IPS-18a (cell line): ENCODE results near the gene PXDN.
"Not testable (repeated sequence)": the region's sequence is repeated elsewhere in the genome, so short reads cannot be mapped to it uniquely, and the experiment has no call there.

ENCODE experiments used
- H3K27ac ChIP-seq: one replicate; pipeline ENCODE4 v1.5.1; 2013; ENCODE audit warnings: low read length
- H3K27me3 ChIP-seq: one replicate; pipeline ENCODE4 v1.6.1; 2013; ENCODE audit warnings: mild to moderate bottlenecking, low read length; ENCODE audit not compliant: control insufficient read depth, insufficient read depth
- H3K36me3 ChIP-seq: one replicate; pipeline ENCODE4 v1.6.1; 2013; ENCODE audit warnings: low read depth, low read length; ENCODE audit not compliant: control insufficient read depth
- H3K4me1 ChIP-seq: one replicate; pipeline ENCODE4 v1.6.1; 2013; ENCODE audit warnings: low read depth, low read length; ENCODE audit not compliant: control insufficient read depth
- H3K4me3 ChIP-seq: one replicate; pipeline ENCODE4 v1.5.1; 2013; ENCODE audit warnings: low read length
- H3K9ac ChIP-seq: one replicate; pipeline ENCODE4 v1.6.1; 2013; ENCODE audit warnings: mild to moderate bottlenecking, low read length, moderate library complexity
- H3K9me3 ChIP-seq: one replicate; pipeline ENCODE4 v1.6.1; 2013; ENCODE audit warnings: low read depth, low read length; ENCODE audit not compliant: control insufficient read depth

Gene PXDN

DNA sequence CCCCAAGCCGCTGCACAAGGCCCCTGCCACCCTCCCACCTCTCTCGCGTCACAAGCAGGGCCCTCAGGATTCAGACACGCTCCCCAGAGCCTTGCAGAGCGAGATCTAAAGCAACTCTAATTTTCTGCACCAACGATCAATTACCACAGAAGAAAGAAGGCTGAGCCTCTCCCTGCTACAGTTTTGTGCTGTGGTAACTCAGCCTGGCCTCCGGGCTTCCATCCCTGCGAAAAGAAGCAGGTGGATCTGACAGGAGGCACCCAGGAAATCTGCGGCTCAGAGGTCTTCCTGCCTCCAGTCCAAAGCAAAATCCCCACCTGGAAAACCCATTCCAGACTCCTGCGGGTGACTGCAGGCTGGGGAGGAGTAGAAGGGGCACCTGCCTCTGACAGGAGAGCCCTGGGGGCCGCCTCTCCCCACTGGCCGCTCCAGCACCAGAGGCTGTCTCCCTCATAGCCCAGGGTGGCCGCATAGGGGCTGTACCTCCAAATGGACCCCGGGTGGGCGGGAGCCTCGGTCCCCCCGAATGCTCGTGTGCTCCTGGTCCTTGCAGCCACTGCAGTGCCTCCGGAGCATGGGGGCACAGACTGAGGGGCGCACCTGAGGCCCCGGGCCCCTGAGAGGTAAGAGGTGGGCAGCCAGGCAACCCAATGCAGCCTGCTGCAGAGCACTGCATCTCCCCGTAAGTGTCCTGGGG lies 31.0 kb downstream of the PXDN start:
- Histone ChIP-seq H3K9me3 (no peaks in the 10 kb centered on the region), H3K9ac (no peak overlapping the region), H3K4me1 (peaks cover 8% of the 10 kb centered on the region), H3K36me3 (no peaks in the 10 kb centered on the region), H3K27me3 (no peaks in the 10 kb centered on the region), H3K4me3 (no peak overlapping the region), H3K27ac (no peak overlapping the region)

DNA sequence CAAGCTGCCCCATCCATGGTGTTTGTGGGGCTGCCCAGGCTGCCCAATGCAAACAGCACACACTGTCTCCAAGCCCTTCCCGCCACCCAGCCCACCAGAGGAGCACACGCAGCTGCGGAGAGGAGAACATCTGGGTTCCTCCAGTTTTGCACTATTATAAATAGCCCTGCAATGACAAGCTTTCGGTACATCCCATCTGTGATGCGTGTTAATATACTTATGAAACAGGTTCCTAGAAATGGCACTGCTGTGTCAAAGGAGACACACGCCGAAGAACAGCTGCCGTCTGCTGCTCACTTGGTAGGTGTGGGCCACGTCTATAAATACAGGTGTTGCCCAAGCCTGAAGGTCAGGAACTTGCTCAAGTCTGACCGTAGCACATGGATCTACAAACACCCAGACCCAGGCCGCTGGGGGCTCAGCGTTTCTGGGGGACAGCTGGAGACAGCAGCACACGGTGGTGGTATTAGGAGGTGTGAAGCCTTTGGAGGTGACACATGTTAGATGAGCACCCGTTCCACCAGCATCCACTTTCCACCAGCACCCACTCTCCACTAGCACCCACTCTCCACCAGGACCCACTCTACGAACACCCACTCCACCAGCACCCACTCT lies 34.3 kb downstream of the PXDN start:
- H3K4me3 ChIP-seq, result no peak overlapping the region
- H3K9me3 ChIP-seq, result no peaks in the 10 kb centered on the region
- H3K36me3 ChIP-seq, result no peaks in the 10 kb centered on the region
- no peak overlapping the region for H3K27ac ChIP-seq
- peaks cover 17% of the 10 kb centered on the region for H3K27me3 ChIP-seq
- peaks cover 16% of the 10 kb centered on the region for H3K4me1 ChIP-seq
- H3K9ac ChIP-seq, result no peak overlapping the region

DNA sequence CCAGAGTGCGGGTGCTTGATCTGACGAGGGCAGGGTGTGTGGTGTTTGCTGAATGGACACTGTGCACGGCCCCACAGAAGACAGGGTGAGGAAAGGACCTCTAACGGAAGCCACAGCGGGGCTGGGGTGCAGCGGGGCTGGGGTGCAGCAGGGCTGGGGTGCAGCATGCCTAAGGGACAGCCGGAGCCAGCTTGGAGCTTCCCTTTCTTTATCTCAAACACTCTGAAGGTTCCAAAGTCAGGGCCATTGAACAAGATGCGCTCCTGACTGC lies 35.0 kb downstream of the PXDN start:
- no peak overlapping the region for H3K27ac ChIP-seq
- no peaks in the 10 kb centered on the region for H3K9me3 ChIP-seq
- peaks cover 17% of the 10 kb centered on the region for H3K27me3 ChIP-seq
- no peak overlapping the region for H3K9ac ChIP-seq
- H3K4me1 ChIP-seq, result peaks cover 16% of the 10 kb centered on the region
- no peak overlapping the region for H3K4me3 ChIP-seq
- no peaks in the 10 kb centered on the region for H3K36me3 ChIP-seq

DNA sequence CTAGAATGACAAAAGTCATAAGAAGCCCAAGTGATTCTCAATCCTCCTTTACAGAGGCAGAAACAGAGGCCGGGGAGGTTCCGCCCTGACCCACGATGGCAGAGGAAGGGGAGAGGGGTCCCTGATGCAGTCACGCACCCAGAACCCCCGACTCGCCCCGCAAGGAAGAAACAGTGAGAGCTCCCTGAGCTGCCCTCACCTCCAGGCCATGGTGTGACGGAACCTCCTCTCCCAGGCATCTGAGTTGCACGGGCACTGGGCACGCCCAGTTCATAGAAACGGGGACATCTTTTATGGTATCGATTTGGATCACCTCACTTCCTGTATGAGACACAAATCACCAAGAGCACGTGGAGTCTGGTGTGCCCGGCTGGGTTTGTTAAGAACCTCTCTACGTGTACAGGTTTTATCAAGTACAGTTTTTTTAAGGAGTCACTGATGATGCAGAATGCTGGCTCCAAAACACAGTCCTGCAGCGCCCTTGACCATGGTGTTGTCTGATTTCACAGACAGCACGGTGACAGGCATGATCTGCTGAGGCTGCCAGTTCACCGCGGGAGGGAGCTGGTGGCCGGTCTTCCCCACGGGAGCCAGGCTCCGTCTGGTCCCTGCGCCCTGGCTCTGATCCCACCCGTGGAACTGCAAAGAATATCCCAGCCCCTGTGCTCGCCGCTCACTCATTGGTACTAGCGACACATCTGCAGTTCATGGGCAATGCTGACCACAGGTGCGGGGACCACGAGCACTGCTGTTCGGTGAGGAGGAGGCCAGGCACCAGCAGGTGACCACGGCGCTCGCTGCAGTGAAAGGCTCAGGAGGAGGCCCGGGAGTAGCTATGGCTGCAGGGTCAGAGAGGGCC lies 35.6 kb downstream of the PXDN start:
- Histone ChIP-seq H3K27me3 (peaks cover 17% of the 10 kb centered on the region), H3K4me1 (peaks cover 16% of the 10 kb centered on the region), H3K4me3 (peak overlapping the region; percentile 39), H3K9ac (no peak overlapping the region), H3K36me3 (no peaks in the 10 kb centered on the region), H3K27ac (no peak overlapping the region), H3K9me3 (no peaks in the 10 kb centered on the region)

DNA sequence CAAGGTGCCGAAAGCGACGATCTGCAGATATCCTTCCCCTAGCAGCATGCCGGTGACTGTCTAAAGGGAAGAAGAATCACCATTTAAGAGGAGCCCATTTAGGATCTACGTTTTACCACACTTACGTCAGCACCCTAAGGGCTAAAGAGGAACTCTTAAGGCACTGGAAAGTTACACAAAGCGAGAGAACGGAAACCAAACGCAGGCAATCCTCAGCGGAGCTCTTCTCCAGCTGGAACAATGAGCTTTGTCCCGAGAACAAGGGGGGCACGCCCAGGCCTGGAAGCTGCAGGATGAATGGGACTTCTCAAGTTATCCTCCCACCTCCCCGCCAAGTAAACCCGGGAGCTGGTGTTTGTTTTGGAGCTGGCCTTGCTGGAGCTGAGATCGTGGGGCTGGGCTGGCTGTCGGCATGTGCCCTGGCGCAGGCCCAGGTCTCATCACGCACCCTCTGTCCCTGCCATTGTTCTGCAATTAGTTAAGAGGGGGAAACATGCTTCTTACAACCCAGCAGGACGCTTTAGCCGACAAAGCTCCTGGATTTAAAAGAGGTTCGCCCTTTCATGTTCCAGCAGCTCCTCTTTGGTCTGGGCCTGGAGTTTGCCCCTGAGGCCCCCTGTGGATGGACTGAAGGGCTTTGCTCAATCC lies 36.4 kb downstream of the PXDN start:
- Histone ChIP-seq H3K36me3 (no peaks in the 10 kb centered on the region), H3K4me3 (peak overlapping the region; percentile 39), H3K4me1 (peaks cover 16% of the 10 kb centered on the region), H3K27me3 (peaks cover 17% of the 10 kb centered on the region), H3K27ac (no peak overlapping the region), H3K9me3 (no peaks in the 10 kb centered on the region), H3K9ac (peak overlapping the region; percentile 19)

DNA sequence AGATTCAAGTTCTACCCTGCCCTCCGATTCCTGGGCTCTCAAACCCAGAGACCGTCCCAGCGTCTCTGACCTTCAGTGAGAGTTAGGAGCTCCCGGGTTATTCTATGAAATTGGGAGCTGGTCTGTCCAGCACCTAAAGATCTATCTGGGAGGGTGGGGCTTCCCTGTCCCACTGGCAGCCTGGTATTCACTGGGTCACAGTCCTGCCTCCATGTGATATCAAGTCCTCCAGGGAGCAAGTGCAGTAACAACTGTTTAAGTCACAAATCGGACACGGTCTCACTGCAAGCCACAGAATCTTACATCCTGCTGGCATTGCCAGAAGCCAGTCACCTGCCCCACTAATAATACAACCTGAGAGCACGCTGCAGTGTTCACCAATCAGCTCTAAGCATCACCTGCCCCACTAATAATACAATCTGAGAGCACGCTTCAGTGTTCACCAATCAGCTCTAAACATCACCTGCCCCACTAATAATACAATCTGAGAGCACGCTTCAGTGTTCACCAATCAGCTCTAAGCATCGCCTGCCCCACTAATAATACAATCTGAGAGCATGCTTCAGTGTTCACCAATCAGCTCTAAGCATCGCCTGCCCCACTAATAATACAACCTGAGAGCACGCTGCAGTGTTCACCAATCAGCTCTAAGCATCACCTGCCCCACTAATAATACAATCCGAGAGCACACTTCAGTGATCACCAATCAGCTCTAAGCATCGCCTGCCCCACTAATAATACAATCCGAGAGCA lies 38.0 kb downstream of the PXDN start:
- H3K27ac ChIP-seq, H3K4me3 ChIP-seq, H3K36me3 ChIP-seq, H3K9ac ChIP-seq, H3K9me3 ChIP-seq: not testable (repeated sequence)
- Histone ChIP-seq H3K27me3 (peaks cover 17% of the 10 kb centered on the region), H3K4me1 (peaks cover 19% of the 10 kb centered on the region)

DNA sequence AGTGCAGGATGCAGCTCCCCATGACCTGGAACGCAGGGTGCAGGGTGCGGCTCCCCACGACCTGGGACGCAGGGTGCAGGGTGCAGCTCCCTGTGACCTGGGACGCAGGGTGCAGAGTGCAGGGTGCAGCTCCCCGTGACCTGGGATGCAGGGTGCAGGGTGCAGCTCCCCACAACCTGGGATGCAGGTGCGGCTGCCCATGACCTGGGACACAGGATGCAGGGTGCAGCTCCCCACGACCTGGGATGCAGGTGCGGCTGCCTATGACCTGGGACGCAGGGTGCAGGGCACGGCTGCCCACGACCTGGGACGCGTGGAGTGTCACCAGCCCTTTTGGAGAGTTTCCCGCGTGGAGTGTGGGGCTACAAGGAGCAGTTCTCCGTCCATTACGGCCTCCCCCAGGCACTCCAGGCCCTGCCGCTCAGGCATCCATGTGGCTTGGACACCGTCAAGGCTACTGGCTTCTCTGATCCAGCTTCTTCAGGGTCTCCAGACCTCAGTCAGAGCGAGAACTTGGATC lies 38.7 kb downstream of the PXDN start:
- Histone ChIP-seq H3K4me1 (peaks cover 19% of the 10 kb centered on the region), H3K27me3 (peaks cover 17% of the 10 kb centered on the region), H3K4me3 (no peak overlapping the region), H3K9me3 (no peaks in the 10 kb centered on the region), H3K36me3 (no peaks in the 10 kb centered on the region), H3K27ac (no peak overlapping the region), H3K9ac (no peak overlapping the region)

DNA sequence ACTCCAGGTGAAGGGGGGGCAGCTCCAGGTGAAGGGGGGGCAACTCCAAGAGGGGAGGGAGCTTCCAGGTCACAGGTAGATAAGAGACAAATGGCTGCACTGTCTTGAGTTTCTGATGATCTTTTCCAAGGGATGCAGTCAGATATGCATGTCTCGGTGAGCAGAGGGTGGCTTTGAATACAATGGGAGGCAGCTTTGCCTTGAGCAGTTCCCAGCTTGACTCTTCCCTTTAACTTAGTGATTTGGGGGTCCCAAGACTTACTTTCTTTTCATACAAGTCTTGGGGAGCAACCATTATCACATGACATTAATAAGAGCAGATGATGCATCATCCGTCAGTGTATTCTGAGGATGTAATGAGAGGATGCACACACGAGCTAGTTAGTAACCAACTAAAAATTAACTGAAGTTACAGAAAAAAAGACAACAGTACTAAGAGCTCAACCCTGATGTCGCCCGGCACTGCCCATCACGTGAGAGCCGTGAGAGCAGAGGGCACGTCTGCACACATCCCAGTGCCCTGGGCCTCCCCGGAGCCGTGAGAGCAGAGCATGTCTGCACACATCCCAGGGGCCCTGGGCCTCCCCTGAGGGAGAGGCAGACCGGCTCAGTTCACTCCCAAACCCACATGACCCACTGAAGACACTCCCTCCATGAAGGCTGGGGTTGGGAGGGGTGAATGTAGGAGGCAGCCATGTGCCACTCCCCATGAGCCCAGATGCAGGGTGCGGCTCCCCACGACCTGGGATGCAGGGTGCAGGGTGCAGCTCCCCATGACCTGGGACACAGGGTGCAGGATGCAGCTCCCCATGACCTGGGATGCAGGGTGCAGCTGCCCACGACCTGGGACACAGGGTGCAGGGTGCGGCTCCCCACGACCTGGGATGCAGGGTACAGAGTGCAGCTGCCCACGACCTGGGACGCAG lies 39.4 kb downstream of the PXDN start:
- H3K4me1 ChIP-seq, result peaks cover 25% of the 10 kb centered on the region
- H3K9ac ChIP-seq, result no peak overlapping the region
- H3K9me3 ChIP-seq, result no peaks in the 10 kb centered on the region
- H3K36me3 ChIP-seq, result no peaks in the 10 kb centered on the region
- H3K4me3 ChIP-seq, result no peak overlapping the region
- peaks cover 17% of the 10 kb centered on the region for H3K27me3 ChIP-seq
- H3K27ac ChIP-seq, result no peak overlapping the region

DNA sequence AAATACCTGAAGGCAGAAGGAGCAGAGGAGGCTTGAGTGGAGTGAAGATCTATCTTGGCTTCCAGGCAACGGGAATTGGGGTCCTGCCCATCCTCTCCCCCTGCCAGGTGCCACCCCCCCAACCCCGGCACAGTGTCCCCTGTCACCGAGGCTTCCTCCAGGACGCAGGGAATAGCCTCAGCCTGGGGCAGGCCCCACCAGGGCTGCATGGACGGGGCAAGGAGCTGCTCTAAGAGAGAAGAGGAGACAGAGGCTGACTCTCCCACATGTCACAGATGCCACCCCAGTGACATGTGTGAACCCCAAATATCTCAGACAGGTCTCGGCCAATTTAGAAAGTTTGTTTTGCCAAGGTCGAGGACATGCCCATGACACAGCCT lies 42.1 kb downstream of the PXDN start:
- H3K9me3 ChIP-seq, result no peaks in the 10 kb centered on the region
- H3K4me3 ChIP-seq, result no peak overlapping the region
- H3K9ac ChIP-seq, result no peak overlapping the region
- H3K4me1 ChIP-seq, result peaks cover 10% of the 10 kb centered on the region
- H3K36me3 ChIP-seq, result no peaks in the 10 kb centered on the region
- H3K27me3 ChIP-seq, result peaks cover 10% of the 10 kb centered on the region
- no peak overlapping the region for H3K27ac ChIP-seq

DNA sequence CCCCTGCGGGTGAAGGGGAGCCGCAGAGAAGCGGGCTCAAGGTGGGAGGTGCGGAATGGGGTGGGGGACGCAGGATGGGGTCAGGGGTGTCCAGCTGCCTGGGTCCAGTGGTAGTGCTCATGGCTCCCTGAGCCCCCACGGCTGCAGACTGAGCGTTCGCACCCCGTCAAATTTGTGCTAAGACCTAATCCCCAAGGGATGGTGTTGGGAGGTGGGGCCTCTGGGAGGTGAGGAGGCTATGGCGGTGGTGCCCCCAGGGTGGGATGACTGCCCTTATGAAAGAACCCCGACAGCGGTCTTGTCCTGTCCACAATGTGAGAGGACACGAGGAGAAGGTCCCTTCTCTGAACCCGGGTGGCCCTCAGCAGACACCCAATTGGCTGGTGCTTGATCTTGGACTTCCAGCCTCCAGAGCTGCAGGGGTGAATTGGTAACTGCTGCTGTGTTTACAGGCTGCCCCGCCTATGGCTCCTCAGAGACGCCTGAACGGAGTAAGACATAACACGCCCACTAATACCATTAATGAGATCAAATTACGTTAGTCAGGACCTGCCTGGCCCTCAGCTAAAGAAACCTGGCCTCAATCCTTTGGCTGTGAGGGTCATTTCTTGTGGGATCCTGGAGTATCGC lies 42.6 kb downstream of the PXDN start:
- Histone ChIP-seq H3K27me3 (peaks cover 9% of the 10 kb centered on the region), H3K4me3 (no peak overlapping the region), H3K36me3 (no peaks in the 10 kb centered on the region), H3K27ac (no peak overlapping the region), H3K9me3 (no peaks in the 10 kb centered on the region), H3K4me1 (peaks cover 10% of the 10 kb centered on the region), H3K9ac (no peak overlapping the region)
